Spleen (tissue), 11 donors: ENCODE data around the gene LAIR1. TPM values are rescaled to one million over a fixed set of nuclear protein-coding genes. Genes with fewer than 3 reads are reported as not detected.

Experiments
- DNase-seq: peaks from one replicate; pipeline ENCODE4 v3.0.0-alpha.2; 2020
- H3K27ac ChIP-seq, 8 donors: fragments of 200-600 bp; sonication (generic) in 7 of 8; 1 replicate in 4 of 8; 2 replicates in 4 of 8; pipeline versions ENCODE4 v1.5.0 to v1.8.0; 2016 to 2021; ENCODE audit warnings: inconsistent platforms in 4 of 8, mild to moderate bottlenecking in 4 of 8, moderate library complexity in 1 of 8
- H3K27me3 ChIP-seq, 7 donors: fragments of 200-600 bp; sonication (generic) in 6 of 7; replicated peaks in 1 of 7; 1 replicate in 4 of 7; 2 replicates in 3 of 7; pipeline versions ENCODE4 v1.5.0 to v1.8.0; 2016 to 2021; ENCODE audit warnings: inconsistent platforms in 3 of 7, mild to moderate bottlenecking in 1 of 7
- H3K36me3 ChIP-seq, 6 donors: fragments of 200-600 bp; sonication (generic) in 5 of 6; 1 replicate in 4 of 6; 2 replicates in 2 of 6; pipeline versions ENCODE4 v1.5.0 to v1.8.0; 2016 to 2021; ENCODE audit warnings: inconsistent platforms in 2 of 6
- H3K4me1 ChIP-seq, 6 donors: fragments of 200-600 bp; sonication (generic) in 5 of 6; 1 replicate in 3 of 6; 2 replicates in 3 of 6; pipeline versions ENCODE4 v1.5.0 to v1.8.0; 2016 to 2021; ENCODE audit warnings: inconsistent platforms in 3 of 6
- H3K4me3 ChIP-seq, 8 donors: fragments of 200-600 bp; sonication (generic) in 7 of 8; 1 replicate in 4 of 8; 2 replicates in 4 of 8; pipeline versions ENCODE4 v1.5.0 to v1.8.0; 2016 to 2021; ENCODE audit warnings: inconsistent platforms in 4 of 8, mild to moderate bottlenecking in 4 of 8, moderate library complexity in 2 of 8
- H3K9me3 ChIP-seq, 8 donors: fragments of 200-600 bp; sonication (generic) in 7 of 8; 1 replicate in 4 of 8; 2 replicates in 4 of 8; pipeline versions ENCODE4 v1.5.0 to v1.8.0; 2016 to 2021; ENCODE audit warnings: inconsistent platforms in 4 of 8
- CTCF ChIP-seq, 11 experiments: fragments of 200-600 bp in 7 of 11; fragments of 450-650 bp in 4 of 11; sonication (generic) in 4 of 11; IDR thresholded peaks in 8 of 11; conservative IDR thresholded peaks in 3 of 11; 1 replicate in 7 of 11; 2 replicates in 4 of 11; pipeline versions ENCODE4 v1.4.0 to v1.8.0; 2016 to 2021; ENCODE audit warnings: antibody characterized with exemption in 11 of 11, inconsistent platforms in 4 of 11, mild to moderate bottlenecking in 1 of 11
- POLR2A ChIP-seq, 3 donors: fragments of 450-650 bp; IDR thresholded peaks; one replicate each; pipeline ENCODE4 v1.5.1; 2017; ENCODE audit warnings: antibody characterized with exemption in 3 of 3, mild to moderate bottlenecking in 1 of 3
- POLR2AphosphoS5 ChIP-seq, 3 donors: sonication (generic); formaldehyde crosslinking; IDR thresholded peaks; one replicate each; pipeline ENCODE4 v1.5.1; 2017; ENCODE audit warnings: antibody characterized with exemption in 3 of 3
- WGBS, 5 donors: extraction: QIAGEN DNeasy Blood & Tissue Kit in 3 of 5; methylation state at CpG; one replicate each; pipeline versions ENCODE4 v1.1.5 to v1.1.7; 2013 to 2018; 5-methylcytosine and 5-hydroxymethylcytosine counted together
- intact Hi-C: fragments of 100-400 bp; cut with DNase I; formaldehyde crosslinking; loops from one replicate; pipeline ENCODE4 v1.15.0; 2023; ENCODE audit warnings: low total_unique reads
- polyA plus RNA-seq, 3 donors: library from polyadenylated mRNA; stranded (reverse); fragments of 200-250 nt; gene quantifications; one replicate each; pipeline ENCODE4 v1.2.1, GENCODE V29; 2013
- total RNA-seq, 7 donors: library from RNA; depleted of rRNA in 3 of 7; stranded (reverse); fragments of >200 nt in 3 of 7; fragmentation: NEBNext Ultra II Directional in 4 of 7; extraction: Animal tissue kit (Norgen Biotek cat#: 25700) in 4 of 7; gene quantifications; one replicate each; pipeline versions ENCODE4 v1.1.0 to v1.2.1, GENCODE V29; 2016 to 2021
- donor health status: healthy with polysubstance abuse.
- donor health status: DM: no; HTN: no; CAD: no; lungs with moderate emphysema.
- donor health status: DM: no; HTN: no; CAD: no.
- donor health status: Bipolar disorder and iron deficiency.
- donor health status: healthy.
- donor health status: DM: no; HTN: no; CAD: no.
- donor health status: DM: yes; HTN: yes; CAD: no.

Gene LAIR1
- total and polyA plus RNA-seq, 10 donors = 56.3 to 164 (median 109) TPM

DNA sequence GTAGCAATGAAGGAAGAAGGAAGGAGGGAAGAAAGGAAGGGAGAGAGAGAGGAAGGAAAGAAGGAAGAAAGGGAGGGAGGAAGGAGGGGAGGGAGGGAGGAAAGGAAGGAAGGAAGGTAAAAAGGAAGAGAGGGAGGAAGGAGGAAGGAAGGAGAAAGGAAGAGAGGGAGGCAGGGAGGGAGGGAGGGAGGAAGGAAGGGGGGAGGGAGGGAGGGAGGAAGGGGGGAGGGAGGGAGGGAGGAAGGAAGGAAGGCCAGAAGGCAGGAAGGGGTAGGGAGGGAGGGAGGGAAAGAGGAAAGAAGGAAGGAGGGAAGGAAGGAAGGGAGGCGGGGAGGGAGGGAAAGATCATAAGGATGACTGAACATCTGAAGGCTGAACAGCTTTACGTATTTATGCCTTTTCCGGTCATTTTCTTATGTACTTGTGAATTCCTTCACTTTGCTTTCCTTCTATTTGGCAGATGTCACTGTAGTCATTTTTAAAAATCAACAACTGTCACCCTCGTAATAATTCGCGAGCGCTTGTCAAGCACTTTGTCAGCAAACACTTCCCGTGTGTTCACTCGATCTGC, 43.8 kb upstream of the LAIR1 start:
- peaks cover 0 to 26% (median 10%) of the 10 kb centered on the region in 7 donors for H3K27me3 ChIP-seq
- H3K27ac ChIP-seq = no peak overlapping the region
- intact Hi-C loops = no loop called here
- H3K9me3 ChIP-seq = peaks cover 0 to 4% (median 0%) of the 10 kb centered on the region in 8 donors
- DNase-seq = no peak
- H3K4me1 ChIP-seq = no peaks in the 10 kb centered on the region
- H3K36me3 ChIP-seq = no peaks in the 10 kb centered on the region
- no peak for TF ChIP-seq CTCF (IDR thresholded peaks at IDR 0.05 in 8 of 11, conservative IDR thresholded peaks at IDR 0.05 in 3 of 11)
- no peak for TF ChIP-seq POLR2A (IDR thresholded peaks at IDR 0.05)
- no peak for TF ChIP-seq POLR2AphosphoS5 (IDR thresholded peaks at IDR 0.05)
- H3K4me3 ChIP-seq = no peak overlapping the region
- WGBS, 5 donors = 83 to 87% (median 84%) methylated on average over 9 of the region's 9 CpGs

GRCh38 chr19:54407780-54408179, 43.0 kb upstream of the LAIR1 start:
- no peak overlapping the region for H3K27ac ChIP-seq
- intact Hi-C loops = no loop called here
- H3K4me3 ChIP-seq = no peak overlapping the region
- DNase-seq = no peak
- peaks cover 0 to 4% (median 0%) of the 10 kb centered on the region in 8 donors for H3K9me3 ChIP-seq
- 86 to 93% (median 92%) methylated on average over 7 of the region's 7 CpGs for WGBS, 5 donors
- no peaks in the 10 kb centered on the region for H3K36me3 ChIP-seq
- TF ChIP-seq POLR2A (IDR thresholded peaks at IDR 0.05) (no peak), CTCF (IDR thresholded peaks at IDR 0.05 in 8 of 11, conservative IDR thresholded peaks at IDR 0.05 in 3 of 11) (no peak), POLR2AphosphoS5 (IDR thresholded peaks at IDR 0.05) (no peak)
- peaks cover 0 to 26% (median 8%) of the 10 kb centered on the region in 7 donors for H3K27me3 ChIP-seq
- no peaks in the 10 kb centered on the region for H3K4me1 ChIP-seq

DNA sequence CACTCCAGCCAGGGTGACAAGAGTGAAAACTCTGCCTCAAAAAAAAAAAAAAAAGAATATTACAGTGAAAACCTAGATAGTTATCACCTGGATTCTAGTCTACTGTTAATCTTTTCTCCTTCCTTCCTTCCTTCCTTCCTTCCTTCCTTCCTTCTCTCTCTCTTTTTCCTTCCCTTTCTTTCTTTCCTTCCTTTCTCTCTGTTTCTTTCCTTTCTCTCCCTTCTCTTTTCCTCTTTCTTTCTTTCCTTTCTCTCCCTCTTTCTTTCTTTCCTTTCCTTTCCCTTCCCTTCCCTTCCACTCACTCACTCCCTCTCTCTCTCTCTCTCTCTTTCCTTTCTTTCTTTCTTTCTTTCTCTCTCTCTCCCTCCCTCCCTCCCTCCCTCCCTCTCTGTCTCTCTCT, 40.9 kb upstream of the LAIR1 start:
- no peak for TF ChIP-seq POLR2AphosphoS5 (IDR thresholded peaks at IDR 0.05)
- TF ChIP-seq POLR2A (IDR thresholded peaks at IDR 0.05) = no peak
- no peak for TF ChIP-seq CTCF (IDR thresholded peaks at IDR 0.05 in 8 of 11, conservative IDR thresholded peaks at IDR 0.05 in 3 of 11)
- Histone ChIP-seq H3K4me1 (no peaks in the 10 kb centered on the region), H3K27ac (no peak overlapping the region), H3K36me3 (no peaks in the 10 kb centered on the region), H3K4me3 (no peak overlapping the region), H3K27me3 (peaks cover 0 to 13% (median 0%) of the 10 kb centered on the region in 7 donors), H3K9me3 (peaks cover 0 to 4% (median 0%) of the 10 kb centered on the region in 8 donors)
- no peak for DNase-seq
- intact Hi-C loops = no loop called here

GRCh38 chr19:54403054-54403453, 38.3 kb upstream of the LAIR1 start:
- no peaks in the 10 kb centered on the region for H3K4me1 ChIP-seq
- H3K4me3 ChIP-seq = no peak overlapping the region
- H3K36me3 ChIP-seq = no peaks in the 10 kb centered on the region
- TF ChIP-seq CTCF (IDR thresholded peaks at IDR 0.05 in 8 of 11, conservative IDR thresholded peaks at IDR 0.05 in 3 of 11) (no peak), POLR2A (IDR thresholded peaks at IDR 0.05) (no peak), POLR2AphosphoS5 (IDR thresholded peaks at IDR 0.05) (no peak)
- WGBS, 5 donors = 82 to 94% (median 87%) methylated on average over 8 of the region's 8 CpGs
- H3K27me3 ChIP-seq = peaks cover 0 to 22% (median 0%) of the 10 kb centered on the region in 7 donors
- no peak for DNase-seq
- no peak overlapping the region for H3K27ac ChIP-seq
- intact Hi-C loops = no loop called here
- no peaks in the 10 kb centered on the region for H3K9me3 ChIP-seq
